ENCODE data around the gene MS4A18. TPM values are rescaled to one million over a fixed set of nuclear protein-coding genes. Genes with fewer than 3 reads are reported as not detected.
"Not testable (repeated sequence)": the region's sequence is repeated elsewhere in the genome, so short reads cannot be mapped to it uniquely, and the experiment has no call there.

Gene MS4A18
- not detected for total RNA-seq

DNA sequence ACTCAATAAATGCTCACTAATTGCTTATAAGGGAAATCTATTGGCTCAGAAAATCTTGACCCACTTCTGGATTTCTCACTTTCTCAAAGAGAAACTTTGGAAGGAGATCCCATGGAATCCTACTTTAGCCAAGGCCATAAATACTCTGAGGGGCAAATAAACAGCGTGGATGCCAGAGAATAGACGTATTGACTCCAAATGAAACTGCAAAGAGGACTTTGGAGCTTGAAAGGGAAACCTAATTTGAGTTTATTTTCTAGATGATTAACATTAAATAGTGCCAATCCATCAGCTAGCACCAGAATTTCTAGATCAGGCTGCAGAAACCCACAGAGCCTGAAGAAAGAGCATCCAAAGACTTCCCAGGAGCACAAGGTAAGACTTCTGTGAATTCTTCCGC, at the start of gene MS4A18:
MS4A18 (plus strand) TSS at position 301 of the 400 bp plus-strand sequence.
- DNase-seq (ENCODE audit: low spot score in 2 of 2): no peak
- no peak within 1 kb of the TSS for H3K27ac ChIP-seq

GRCh38 chr11:60678231-60678630, 46.3 kb upstream of the MS4A18 start:
- WGBS: 60% methylated on average over 1 of the region's 2 CpGs
- DNase-seq (ENCODE audit: low spot score in 2 of 2); H3K27ac ChIP-seq; H3K27me3 ChIP-seq; H3K4me1 ChIP-seq; H3K4me3 ChIP-seq; H3K36me3 ChIP-seq: not testable (repeated sequence)
- peaks cover 14% of the 10 kb centered on the region for H3K9me3 ChIP-seq

More for the DNA sequence above, at the start of gene MS4A18:
- 94% methylated on average over 2 of the region's 3 CpGs for WGBS
- TF ChIP-seq EP300 (IDR thresholded peaks at IDR 0.05) (no peak), POLR2A (IDR thresholded peaks at IDR 0.05) (no peak), POLR2AphosphoS5 (IDR thresholded peaks at IDR 0.05) (no peak), CTCF (IDR thresholded peaks at IDR 0.05) (no peak)
- Histone ChIP-seq H3K36me3 (no peaks in the 10 kb centered on the region), H3K4me3 (no peak within 1 kb of the TSS), H3K27me3 (peaks cover 3% of the 10 kb centered on the region), H3K9me3 (no peaks in the 10 kb centered on the region), H3K4me1 (no peaks in the 10 kb centered on the region)

GRCh38 chr11:60679879-60680278, 44.6 kb upstream of the MS4A18 start:
- H3K36me3 ChIP-seq: no peaks in the 10 kb centered on the region
- TF ChIP-seq POLR2AphosphoS5 (IDR thresholded peaks at IDR 0.05) (no peak), CTCF (IDR thresholded peaks at IDR 0.05) (no peak), POLR2A (IDR thresholded peaks at IDR 0.05) (no peak), EP300 (IDR thresholded peaks at IDR 0.05) (no peak)
- no peak for DNase-seq (ENCODE audit: low spot score in 2 of 2)
- H3K4me3 ChIP-seq: no peak overlapping the region
- H3K4me1 ChIP-seq: no peaks in the 10 kb centered on the region
- peaks cover 14% of the 10 kb centered on the region for H3K9me3 ChIP-seq
- no peak overlapping the region for H3K27ac ChIP-seq
- no peaks in the 10 kb centered on the region for H3K27me3 ChIP-seq

DNA sequence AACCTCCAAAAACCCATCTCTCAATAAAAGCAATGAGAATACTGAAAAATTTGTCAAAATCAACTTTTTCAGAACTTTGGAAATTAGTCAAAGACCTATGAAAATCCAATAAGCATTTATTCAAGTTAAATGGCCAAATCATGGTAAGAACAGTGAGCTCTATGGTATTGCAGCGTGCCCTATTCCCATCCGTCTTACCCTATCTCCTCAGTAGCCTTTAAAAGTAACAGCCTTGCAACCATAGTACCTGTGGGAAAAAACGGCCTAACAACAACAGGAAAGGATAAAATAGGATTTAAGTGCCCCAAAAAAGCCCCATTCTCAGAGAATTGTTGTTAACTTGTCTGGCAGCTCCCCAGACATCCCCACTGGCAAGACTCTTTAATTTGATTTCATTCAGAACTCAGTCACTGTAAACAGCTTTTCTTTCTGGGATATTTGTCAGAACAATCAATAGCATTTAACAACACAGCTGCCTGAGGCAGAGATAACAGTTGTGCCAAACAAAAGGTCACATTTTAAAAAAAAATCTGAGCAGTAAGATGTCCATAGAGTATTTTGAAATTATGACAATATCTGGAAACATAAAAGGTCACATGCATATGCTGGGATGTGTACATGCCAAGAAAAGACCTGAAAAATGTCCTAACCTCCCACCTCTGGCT, 43.9 kb upstream of the MS4A18 start:
- WGBS: 67% methylated on average over 3 of the region's 3 CpGs
- Histone ChIP-seq H3K4me3 (no peak overlapping the region), H3K36me3 (no peaks in the 10 kb centered on the region), H3K27ac (no peak overlapping the region), H3K4me1 (no peaks in the 10 kb centered on the region), H3K27me3 (no peaks in the 10 kb centered on the region), H3K9me3 (peaks cover 14% of the 10 kb centered on the region)
- TF ChIP-seq POLR2A (IDR thresholded peaks at IDR 0.05) (no peak), CTCF (IDR thresholded peaks at IDR 0.05) (no peak)
- no peak for DNase-seq (ENCODE audit: low spot score in 2 of 2)

GRCh38 chr11:60684541-60684848, 40.0 kb upstream of the MS4A18 start:
- H3K36me3 ChIP-seq; H3K4me3 ChIP-seq; H3K27ac ChIP-seq; H3K4me1 ChIP-seq; H3K9me3 ChIP-seq; H3K27me3 ChIP-seq; DNase-seq (ENCODE audit: low spot score in 2 of 2): not testable (repeated sequence)
- WGBS: 94% methylated on average over 2 of the region's 2 CpGs

GRCh38 chr11:60691661-60692060, 32.9 kb upstream of the MS4A18 start:
- H3K4me1 ChIP-seq: no peaks in the 10 kb centered on the region
- H3K4me3 ChIP-seq: no peak overlapping the region
- DNase-seq (ENCODE audit: low spot score in 2 of 2): no peak
- 84% methylated on average over 5 of the region's 5 CpGs for WGBS
- no peaks in the 10 kb centered on the region for H3K36me3 ChIP-seq
- H3K9me3 ChIP-seq: no peaks in the 10 kb centered on the region
- H3K27ac ChIP-seq: no peak overlapping the region
- no peaks in the 10 kb centered on the region for H3K27me3 ChIP-seq
- no peak for TF ChIP-seq CTCF (IDR thresholded peaks at IDR 0.05)
- no peak for TF ChIP-seq EP300 (IDR thresholded peaks at IDR 0.05)
- TF ChIP-seq POLR2A (IDR thresholded peaks at IDR 0.05): no peak
- TF ChIP-seq POLR2AphosphoS5 (IDR thresholded peaks at IDR 0.05): no peak
